NCI-H446 treated with DMSO at 0.1 percent for 48 hours (cell line): ENCODE data around the gene AASDHPPT.
"Not testable (repeated sequence)": the region's sequence is repeated elsewhere in the genome, so short reads cannot be mapped to it uniquely, and the experiment has no call there.

Source experiments
- DNase-seq: peaks from one replicate; lab custom pipeline; 2025; lab: John Stamatoyannopoulos, UW

AASDHPPT gene

DNA sequence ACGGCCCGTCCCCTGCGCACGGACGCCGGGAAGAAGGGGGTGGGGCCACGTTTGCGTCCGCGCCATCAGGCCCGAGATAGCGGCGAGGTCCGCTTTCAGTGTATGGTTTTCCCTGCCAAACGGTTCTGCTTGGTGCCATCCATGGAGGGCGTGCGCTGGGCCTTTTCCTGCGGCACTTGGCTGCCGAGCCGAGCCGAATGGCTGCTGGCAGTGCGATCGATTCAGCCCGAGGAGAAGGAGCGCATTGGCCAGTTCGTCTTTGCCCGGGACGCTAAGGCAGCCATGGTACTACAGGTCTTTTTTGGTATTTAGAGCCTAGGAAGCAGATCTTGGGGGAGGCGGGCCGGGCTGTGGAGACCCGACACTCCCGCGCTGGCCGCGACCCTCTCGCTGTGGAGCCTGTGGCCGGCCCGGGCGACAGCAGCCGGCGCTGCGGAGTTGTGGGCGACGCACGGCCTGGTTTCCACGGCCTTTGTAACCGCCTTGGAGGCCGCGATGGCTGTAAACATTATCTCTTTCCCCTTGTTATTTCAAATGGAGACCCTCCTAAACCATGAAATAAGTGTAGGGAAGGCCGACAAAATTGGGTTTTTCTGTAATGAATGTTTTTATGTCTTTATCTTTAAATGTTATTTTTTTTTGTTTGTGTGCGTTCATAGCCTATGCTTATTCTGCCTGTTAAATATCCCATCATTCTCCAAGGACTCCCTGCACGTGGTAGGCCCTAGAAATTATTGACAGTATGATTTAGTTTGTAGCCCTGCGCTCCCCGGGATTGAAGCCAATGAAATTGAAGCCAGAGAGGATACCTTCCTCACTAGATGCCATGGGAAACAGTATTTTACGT is at the start of gene AASDHPPT:
TSS of gene AASDHPPT (plus strand) at position 54 of the 847 bp plus-strand sequence. CDS start at position 103, 49 bp downstream.
- peak; percentile 58 for DNase-seq

GRCh38 chr11:106030609-106031008 is 46.9 kb upstream of the AASDHPPT start:
- no peak for DNase-seq

- DNase-seq: no peak
Measured at GRCh38 chr11:106031202-106031810, 46.2 kb upstream of the AASDHPPT start.

DNA sequence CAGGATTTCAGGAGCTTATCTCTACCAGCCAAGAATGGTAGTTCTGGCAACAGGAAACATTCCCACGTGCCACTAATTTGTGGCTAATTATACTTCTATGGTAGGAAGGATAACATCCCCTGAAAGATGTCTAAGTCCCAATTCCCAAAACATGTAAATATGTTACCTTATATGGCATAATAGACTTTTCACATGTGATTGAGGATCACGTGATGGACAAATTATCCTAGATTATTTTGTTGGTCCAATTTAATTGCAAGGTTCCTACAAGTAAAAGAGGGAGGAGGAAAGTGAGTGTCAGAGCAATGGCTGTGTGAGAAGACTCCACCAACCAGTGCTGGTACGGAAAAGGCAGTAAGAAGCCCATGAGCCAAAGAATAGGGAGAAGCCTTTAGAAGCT is 45.5 kb upstream of the AASDHPPT start:
- no peak for DNase-seq

DNA sequence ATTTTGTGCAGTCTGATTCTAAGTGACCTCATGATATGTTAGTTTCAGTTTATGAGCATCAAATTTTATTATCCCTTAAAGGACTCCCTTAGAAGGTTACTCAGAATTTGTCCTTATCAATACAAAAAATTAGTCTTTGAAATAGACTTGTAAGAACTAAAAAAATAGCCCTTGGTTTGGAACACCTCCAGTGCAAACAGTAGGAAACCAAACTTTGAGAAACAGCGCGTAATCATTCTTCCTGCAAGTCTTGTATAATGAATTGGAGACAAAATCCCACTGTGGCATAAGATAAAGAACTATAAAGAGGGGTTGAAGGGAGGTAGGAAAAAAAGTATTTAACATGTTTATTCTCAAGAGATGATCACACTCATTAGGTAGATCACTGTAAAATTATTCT is 44.6 kb upstream of the AASDHPPT start:
- no peak for DNase-seq

GRCh38 chr11:106043540-106043939 is 33.9 kb upstream of the AASDHPPT start:
- no peak for DNase-seq

DNA sequence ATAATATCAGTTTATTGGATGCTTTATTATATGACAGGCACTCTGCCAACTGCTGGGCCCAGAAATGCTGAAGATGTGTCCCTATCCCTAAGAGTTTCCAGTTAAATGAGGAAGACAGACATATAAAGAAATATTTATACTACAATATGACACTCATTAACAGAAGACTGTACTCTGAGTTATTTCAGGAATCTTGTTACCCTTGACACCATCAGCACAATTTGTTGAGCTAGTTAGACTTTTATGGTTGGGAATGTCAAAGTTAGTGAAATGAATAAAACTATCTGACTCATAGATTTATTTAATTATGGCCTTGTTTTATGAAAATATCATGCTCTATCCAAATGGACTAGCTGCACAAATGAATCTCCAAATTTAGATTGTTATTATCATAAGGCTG is 29.8 kb upstream of the AASDHPPT start:
- DNase-seq: no peak

DNA sequence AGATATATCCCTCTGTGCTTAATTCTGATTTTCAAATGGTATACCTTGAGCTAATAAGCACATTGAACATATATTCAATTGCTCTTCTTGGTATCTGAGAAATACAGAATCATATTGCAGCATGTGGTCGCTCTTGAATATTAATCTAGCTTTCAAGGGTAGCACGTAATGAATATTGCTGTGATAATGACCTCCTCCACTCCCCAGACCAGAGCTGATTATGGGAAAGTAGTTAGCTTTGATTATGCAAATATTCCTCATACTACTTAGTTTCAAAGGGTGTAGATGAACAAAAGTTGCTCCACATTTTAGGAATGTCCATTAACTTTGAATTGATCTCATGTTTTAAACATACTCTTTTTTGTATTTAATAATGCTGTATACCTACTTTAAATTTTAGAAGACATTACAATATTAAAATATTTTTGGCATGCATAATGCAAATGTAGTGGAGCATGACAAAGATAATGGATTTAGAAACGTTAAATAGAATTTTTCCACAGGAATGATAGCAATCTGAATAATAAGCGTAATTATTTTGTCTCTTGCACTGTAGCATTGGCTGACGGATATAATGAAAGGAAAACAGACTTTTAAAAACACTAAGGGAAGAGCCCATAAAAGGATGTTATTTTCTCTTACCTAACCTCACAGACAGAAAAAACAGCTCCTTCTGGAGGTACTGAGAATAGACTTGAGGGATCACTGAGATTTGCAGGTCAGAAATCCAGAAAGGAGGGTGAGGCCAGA is 27.6 kb upstream of the AASDHPPT start:
- DNase-seq: no peak

GRCh38 chr11:106051103-106051502 is 26.4 kb upstream of the AASDHPPT start:
- DNase-seq: no peak

- DNase-seq: not testable (repeated sequence)
Measured at GRCh38 chr11:106058377-106058776, 19.1 kb upstream of the AASDHPPT start.

GRCh38 chr11:106059617-106060016 is 17.8 kb upstream of the AASDHPPT start:
- no peak for DNase-seq

DNA sequence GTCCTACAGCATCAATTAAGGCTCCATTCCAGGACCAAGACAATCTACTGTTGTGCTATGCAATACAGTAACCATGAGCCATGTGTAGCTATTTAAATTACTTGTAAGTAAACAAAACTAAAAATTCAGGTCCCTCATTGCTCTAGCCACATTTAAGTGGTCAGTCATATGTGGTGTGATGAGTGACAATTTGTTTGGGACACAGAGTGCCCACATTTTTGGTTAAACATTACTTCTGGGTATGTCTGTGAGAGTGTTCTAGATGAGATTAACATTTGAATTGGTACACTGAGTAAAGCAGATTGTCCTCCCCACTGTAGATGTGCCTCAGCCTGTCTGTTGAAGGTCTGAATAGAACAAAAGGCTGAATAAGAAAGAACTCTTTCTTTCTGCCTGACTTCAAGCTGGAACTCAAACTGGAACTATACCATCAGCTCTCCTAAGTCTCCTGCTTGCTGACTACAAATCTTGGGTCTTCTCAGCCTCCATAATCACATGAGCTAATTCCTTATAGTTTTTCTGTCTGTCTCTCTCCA is 16.1 kb upstream of the AASDHPPT start:
- no peak for DNase-seq

DNA sequence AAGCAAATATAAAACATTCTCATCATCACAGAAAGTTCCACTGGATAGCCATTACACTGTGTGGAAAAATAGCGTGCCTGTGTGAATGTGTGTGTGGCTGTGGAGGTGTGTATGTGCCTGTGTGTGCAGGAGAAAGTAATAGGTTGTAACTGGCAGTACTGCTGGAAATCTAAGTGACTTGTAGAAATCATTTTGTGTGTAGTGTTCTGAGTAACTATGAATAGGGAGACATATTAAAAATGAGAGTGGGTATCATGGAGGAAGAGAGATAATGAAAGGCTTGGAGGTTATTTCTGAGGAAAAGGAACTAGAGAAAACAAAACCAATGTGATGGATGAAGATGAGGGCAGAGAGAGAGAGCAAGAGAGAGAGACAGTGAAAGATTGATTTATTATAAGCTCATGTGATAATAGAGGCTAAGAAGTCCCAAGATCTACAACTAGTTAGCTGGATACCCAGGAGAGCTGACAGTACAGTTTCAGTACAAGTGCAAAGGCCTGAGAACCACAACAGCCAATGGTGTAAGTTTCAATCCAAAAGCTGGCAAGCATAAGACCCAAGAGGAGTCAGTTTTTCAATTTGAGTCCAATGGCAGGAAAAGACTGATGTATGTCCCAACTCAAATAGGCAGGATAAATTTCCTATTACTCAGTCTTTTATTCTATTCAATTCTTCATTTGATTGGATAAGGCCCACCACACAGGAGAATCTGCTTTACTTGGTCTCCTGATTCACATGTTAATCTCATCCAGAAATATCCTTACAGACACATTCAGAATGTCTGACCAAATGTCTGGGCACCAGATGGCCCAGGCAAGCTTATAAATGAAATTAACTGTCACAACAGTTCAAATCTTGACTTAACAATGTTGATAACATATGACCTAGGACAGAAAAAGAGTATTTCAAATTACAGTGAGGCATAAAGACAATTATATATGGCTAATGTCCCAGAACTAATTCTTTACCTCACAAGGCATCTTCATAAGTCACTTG is 15.2 kb upstream of the AASDHPPT start:
- DNase-seq: no peak

GRCh38 chr11:106063009-106063408 is 14.5 kb upstream of the AASDHPPT start:
- no peak for DNase-seq

- no peak for DNase-seq
Measured at GRCh38 chr11:106070606-106071005, 6.9 kb upstream of the AASDHPPT start.

- no peak for DNase-seq
Measured at GRCh38 chr11:106072804-106073203, 4.7 kb upstream of the AASDHPPT start.

- DNase-seq: no peak
Measured at GRCh38 chr11:106076171-106076918, 1.1 kb upstream of the AASDHPPT start.

DNA sequence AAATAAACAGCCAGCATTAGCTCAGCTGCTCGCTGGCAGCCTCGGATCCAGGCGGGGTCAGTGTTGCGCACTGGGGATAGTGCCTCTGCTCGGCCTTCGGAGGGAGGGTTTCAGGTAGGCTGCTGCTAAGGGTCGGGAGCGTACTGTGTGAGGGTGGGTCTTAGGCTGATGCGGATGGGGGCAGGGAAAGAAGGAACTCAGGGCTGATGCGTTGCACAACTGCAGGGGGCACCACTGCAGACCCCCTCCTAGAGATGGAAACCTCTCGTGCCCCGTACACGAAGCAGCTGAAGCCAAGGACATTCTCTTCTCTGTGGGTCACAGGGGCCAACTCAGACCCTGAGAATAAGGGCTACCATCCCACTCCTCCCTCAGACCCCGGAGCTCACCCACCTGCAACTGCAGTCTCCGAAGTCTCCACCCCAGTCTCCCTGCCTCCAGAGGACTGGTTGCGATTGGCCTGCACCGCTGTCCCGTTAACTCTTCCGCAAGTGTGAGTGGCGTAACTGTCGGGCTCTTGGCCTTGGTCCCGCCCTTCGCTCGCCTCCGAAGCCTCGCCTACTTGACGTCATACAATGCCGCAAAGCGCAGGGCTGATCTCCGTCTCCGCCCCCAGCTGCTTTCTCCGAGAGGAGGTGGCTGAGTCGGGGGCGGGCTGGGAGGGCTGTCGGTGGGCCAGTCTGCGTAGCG is 398 bp upstream of the AASDHPPT start, which contains the start of gene KBTBD3:
TSS of gene KBTBD3 (minus strand) at position 429 of the 690 bp plus-strand sequence. CDS start 18,250 bp downstream, outside the sequence.
- peak; percentile 99 for DNase-seq

GRCh38 chr11:106082096-106082495 is 4.6 kb downstream of the AASDHPPT start:
- DNase-seq: no peak

DNA sequence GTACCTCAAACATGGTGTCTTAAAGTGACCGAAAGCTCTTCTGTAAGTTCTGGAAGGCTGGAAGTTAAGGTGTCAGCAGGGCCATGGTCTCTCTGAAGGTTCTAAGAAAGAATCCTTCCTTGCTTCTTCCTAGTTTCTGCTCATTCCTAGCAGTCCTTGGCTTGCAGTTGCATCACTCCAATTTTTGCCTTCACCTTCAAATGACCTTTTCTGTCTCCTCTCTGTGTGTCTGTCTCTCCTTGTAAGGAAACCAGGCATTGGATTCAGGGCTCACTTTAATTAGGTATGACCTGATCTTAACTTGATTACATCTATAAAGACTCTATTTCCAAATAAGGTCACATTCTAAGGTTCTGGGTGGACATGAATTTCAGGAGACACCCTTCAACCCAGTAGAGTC is 8.7 kb downstream of the AASDHPPT start:
- DNase-seq: no peak
